ENCODE measurements around the gene TSHZ1.

DNA sequence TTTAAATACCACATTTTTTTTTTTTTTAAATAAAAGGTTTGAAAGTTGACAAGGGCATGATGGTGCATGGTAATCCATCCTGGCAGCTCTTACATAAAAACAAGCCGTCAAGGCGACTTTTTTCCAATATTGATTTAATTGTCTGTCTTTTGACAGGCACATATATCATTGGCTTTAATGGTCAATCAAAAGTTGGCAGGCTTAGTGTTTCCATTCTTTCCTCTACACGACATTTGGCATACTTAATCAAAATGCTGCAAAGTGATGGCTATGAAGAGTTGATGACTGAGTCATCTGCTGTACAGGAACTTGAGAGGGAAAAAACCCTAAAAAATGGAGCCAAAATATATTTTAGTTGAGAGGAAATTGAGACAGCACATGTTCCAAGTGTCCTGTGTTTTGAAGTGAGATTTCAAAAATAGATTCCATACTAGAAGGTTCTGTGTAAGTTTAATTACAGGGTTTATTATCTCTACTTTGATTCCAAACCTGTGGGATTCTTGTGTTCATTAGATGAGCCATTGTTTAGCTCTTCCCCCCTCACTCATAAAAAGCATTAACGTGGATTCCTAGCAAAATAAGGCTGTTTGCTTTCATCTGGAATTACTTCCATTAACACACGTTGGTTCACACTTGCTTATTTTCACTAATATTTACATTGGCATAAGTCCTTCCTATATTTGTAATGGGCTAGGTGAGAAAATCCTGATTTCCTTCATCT lies 3.2 kb downstream of the TSHZ1 start:
- TF ChIP-seq POLR2AphosphoS5 (IDR thresholded peaks at IDR 0.05; ENCODE audit: low read depth, low read length): no peak
- TF ChIP-seq, protein P1, sequence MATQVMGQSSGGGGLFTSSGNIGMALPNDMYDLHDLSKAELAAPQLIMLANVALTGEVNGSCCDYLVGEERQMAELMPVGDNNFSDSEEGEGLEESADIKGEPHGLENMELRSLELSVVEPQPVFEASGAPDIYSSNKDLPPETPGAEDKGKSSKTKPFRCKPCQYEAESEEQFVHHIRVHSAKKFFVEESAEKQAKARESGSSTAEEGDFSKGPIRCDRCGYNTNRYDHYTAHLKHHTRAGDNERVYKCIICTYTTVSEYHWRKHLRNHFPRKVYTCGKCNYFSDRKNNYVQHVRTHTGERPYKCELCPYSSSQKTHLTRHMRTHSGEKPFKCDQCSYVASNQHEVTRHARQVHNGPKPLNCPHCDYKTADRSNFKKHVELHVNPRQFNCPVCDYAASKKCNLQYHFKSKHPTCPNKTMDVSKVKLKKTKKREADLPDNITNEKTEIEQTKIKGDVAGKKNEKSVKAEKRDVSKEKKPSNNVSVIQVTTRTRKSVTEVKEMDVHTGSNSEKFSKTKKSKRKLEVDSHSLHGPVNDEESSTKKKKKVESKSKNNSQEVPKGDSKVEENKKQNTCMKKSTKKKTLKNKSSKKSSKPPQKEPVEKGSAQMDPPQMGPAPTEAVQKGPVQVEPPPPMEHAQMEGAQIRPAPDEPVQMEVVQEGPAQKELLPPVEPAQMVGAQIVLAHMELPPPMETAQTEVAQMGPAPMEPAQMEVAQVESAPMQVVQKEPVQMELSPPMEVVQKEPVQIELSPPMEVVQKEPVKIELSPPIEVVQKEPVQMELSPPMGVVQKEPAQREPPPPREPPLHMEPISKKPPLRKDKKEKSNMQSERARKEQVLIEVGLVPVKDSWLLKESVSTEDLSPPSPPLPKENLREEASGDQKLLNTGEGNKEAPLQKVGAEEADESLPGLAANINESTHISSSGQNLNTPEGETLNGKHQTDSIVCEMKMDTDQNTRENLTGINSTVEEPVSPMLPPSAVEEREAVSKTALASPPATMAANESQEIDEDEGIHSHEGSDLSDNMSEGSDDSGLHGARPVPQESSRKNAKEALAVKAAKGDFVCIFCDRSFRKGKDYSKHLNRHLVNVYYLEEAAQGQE (IDR thresholded peaks at IDR 0.05; ENCODE audit: insufficient read depth in 1 of 2, low read depth in 2 of 2, low read length in 2 of 2): no peak
- no peak for TF ChIP-seq TAF1 (IDR thresholded peaks at IDR 0.05; ENCODE audit: borderline replicate concordance, insufficient read depth, low read length)
